NOMO-1 treated with DMSO at 0.1 percent for 48 hours (cell line): ENCODE data around the gene ARSA.
"Not testable (repeated sequence)": the region's sequence is repeated elsewhere in the genome, so short reads cannot be mapped to it uniquely, and the experiment has no call there.

Experiments used
- DNase-seq: peaks from one replicate; lab custom pipeline; 2025; ENCODE audit not compliant: unreplicated experiment; lab: John Stamatoyannopoulos, UW

ARSA gene

DNA sequence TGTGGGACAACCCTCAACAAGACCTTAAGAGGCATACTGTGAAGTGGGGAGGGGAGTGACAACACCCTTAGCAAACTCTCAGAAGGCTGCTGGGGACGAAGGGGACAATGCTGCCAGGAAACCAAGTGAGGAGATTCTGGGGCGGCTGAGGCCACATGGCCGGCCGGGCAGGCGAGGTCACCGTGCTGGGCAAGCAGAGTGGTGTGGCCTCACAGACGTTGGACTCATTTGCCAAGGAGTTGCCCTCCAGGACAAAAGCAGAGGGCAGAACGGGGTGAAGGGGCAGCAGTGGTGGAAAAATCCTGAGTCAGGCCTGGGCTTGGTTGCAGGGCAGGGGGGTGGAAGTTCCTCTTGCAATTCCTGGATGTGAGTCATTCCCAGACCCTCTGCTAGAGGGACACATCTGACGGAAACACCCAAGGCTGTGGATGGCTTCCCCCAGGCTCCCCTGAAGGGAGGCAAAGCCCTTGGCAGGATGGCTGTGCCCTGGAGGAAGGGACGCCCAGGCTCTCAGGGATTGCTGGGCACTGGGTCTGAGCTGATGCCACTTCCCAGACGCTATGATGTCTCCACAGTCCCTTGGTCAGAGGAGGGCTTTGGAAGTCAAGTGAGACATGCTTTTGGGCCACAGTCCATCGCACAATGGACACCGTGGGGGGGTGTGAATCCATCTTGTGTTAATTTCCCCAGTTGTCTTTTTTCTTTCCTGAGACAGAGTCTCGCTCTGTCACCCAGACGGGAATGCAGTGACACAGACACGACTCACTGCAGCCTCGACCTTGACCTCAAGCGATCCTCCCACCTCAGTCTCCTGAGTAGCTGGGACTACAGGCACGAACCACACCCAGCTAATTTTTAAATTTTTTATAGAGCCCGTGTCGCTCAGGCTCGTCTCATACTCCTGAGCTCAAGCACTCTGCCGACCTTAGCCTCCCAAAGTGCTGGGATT is 28.4 kb upstream of the ARSA start:
- no peak for DNase-seq

GRCh38 chr22:50654664-50655063 is 26.7 kb upstream of the ARSA start:
- DNase-seq: not testable (repeated sequence)

DNA sequence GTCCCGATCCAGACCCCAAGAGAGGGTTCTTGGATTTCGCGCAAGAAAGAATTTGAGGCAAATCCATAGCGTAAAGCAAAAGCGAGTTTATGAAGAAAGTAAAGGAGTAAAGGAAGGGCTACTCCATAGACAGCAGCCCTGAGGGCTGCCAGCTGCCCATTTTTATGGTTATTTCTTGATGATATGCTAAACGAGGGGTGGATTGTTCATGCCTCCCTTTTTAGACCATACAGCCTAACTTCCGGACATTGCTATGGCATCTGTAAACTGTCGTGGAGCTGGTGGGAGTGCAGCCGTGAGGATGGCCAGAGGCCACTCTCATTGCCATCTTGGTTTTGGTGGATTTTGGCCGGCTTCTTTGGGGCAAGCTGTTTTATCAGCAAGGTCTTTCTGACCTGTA is 25.3 kb upstream of the ARSA start:
- no peak for DNase-seq

- DNase-seq: not testable (repeated sequence)
Observed at GRCh38 chr22:50643821-50644101, 15.8 kb upstream of the ARSA start.

GRCh38 chr22:50643021-50643820 is 15.3 kb upstream of the ARSA start:
- DNase-seq: not testable (repeated sequence)

DNA sequence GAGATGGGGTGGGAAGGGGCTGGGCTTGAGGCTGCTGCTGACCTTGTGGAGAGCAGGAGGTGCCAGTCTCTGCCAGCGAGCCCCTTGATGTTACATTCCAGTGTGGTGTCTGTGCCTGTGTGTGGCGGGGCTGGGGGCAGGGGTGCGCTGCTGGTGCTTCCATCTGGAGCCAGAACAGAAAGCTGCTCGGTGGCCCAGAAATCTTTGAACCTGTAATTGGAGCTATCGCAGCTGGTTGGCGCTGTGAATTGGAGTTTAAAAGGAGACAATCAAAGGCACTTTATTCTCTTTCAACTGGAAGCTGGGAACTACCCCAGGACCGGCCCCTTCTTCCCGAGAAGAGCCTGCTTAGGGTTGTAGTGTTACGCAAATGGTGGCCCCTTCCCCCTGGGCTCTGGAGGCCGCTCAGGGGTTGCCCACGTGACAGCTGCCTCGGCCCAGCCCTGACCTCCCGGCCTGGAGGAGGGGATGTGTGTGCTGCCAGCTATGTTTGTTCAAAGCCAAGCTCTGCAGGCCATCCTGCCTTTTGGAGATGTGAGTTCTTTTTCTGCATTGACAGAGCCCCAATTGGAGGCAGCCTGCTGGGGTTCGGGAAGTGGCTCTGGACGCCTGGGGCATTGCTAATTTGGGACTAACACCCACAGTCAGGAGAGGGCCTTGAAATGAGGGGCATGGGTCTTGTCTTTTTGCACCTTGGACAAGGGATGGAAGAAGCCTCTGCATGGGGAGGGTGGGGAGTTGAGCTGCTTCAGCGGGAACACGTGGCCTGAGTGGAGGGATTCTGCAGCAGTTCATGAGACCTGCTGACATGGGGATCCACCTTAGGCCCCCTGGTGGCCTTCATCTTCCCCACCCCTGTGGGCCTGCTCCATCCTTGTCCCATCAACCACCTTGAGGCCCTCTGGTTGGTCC is 14.0 kb upstream of the ARSA start:
- no peak for DNase-seq

DNA sequence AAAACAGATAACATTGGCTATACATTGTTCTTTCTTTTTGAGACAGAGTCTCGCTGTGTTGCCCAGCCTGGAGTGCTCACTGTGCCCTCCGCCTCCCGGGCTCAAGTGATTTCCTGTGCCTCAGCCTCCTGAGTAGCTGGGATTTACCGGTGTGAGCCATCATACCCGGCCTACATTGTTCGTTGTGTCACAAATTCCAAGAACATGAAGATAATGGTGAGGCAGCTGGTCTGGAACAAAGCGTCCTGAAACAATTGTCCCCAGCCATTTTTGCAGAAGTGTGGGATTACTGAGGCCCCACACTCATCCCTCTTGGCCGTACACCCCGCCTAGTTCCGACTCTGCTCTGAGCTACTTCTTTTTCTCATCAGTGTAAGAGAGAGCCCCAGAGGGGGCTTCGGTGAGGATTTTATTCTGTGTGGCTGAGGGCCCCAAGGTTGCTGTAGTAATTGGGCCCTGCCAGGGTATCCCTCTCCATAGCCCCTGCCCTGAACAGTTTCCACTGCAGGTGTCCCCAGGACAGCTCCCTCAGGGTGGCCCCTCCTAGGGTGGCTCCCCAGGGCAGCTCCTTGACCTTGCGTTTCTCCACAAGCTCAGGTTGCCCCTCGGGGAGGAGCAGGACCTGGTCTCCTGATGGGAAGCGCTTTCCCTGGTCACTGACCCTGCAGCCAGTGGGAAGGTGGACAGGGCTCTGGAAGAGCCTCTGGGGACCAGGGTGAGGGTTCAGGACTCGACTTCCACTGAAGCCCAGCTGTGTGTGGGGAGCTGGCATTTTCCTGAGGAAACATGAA is 13.1 kb upstream of the ARSA start:
- no peak for DNase-seq

GRCh38 chr22:50640296-50640695 is 12.3 kb upstream of the ARSA start:
- DNase-seq: not testable (repeated sequence)

DNA sequence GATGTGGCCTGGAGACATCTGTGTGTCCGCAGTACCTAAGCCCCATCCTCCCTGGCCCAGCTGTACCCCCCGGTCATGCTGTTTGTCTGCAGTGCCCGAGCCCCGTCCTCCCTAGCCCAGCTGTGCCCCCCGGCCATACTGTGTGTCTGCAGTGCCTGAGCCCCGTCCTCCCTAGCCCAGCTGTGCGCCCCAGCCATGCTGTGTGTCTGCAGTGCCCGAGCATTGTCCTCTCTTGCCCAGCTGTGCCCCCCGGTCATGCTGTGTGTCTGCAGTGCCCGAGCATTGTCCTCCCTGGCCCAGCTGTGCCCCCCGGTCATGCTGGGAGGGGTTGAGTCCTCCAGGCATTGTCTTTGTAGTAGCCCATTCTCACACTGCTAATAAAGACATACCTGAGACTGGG is 7.6 kb upstream of the ARSA start:
- no peak for DNase-seq

GRCh38 chr22:50633771-50634170 is 5.8 kb upstream of the ARSA start:
- no peak for DNase-seq

DNA sequence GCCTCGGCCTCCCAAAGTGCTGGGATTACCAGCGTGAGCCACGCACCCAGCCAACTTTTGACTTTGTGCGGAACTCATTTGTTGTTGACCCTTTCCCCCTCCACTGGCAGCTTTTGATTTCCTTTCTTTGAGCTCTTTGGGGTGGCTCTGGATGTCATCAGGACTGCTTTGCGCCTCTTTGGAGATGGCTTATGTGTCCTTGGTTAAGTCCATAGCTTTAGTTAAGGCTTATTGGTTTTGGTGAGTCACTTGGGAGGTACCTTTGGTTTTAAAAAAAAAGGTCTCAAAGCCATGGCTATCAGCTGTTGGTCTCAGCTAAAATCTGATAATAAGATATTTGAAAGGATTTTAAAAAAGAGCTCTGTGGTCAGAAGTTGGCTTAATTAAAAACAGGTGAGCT is 5.1 kb upstream of the ARSA start:
- no peak for DNase-seq

- DNase-seq: no peak
Observed at GRCh38 chr22:50630376-50630775, 2.4 kb upstream of the ARSA start.

DNA sequence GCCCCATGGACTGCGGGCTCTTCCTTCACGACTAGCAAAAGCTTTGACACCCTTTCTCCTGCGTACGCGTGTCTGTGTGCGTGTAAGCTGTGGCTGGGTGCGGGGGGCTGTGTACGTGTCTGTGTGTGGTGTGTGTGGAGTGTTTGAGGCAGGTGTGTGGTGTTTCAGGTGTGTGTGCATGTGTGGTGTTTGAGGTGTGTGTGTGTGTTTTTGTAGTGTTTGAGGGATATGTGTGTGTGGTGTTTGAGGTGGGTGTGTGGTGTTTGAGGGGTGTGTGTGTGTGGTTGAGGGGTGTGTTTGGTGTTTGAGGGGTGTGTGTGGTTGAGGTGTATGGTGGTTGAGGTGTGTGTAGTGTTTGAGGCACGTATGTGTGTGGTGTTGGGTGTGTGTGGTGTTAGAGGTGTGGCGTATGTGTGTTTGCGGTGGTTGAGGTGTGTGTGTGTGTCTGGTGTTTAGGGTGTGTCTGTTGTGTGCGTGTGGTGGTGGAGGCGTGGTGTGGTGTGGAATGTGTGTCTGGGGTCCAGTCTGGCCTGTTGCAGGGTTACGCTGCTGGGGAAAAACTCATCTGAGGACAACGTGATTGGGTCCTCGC is 687 bp upstream of the ARSA start:
- DNase-seq: no peak

DNA sequence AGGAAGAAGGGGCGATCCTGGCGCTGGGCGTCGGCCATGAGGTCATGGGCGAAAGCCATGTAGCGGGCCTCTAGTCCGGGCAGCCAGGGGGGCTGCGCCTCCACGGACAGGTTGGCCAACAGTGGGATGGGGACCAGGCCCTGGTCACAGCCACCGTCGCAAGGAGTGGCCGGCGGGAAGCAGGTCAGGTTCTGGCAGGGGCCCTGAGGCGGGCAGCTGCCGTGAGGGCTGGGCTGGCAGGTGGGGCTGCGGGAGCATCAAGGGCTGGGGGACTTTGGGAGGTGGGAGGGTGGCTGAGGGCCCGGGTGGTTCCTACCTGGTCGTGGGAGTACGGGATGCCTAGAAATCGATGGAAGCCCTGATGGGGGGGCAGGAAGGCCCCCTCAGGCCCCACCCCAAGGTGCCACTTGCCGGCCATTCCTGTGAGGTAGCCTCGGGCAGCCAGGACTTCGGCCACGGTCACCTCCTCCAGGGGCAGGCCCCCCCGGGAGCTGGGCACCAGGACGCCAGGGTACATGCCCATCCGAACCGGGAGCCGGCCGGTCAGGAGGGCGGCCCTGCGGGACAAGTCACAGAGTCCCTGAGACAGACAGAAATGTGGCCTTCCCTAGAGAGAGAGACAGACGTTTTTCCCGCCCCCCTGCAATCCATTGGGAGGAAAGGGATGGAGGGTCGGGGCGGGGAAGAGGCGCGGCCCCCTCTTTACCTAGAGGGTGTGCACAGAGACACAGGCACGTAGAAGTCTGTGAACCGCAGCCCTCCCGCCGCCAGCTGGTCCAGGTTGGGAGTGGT is 906 bp downstream of the ARSA start:
- DNase-seq: no peak

GRCh38 chr22:50626314-50626849 is 1.6 kb downstream of the ARSA start:
- no peak for DNase-seq

DNA sequence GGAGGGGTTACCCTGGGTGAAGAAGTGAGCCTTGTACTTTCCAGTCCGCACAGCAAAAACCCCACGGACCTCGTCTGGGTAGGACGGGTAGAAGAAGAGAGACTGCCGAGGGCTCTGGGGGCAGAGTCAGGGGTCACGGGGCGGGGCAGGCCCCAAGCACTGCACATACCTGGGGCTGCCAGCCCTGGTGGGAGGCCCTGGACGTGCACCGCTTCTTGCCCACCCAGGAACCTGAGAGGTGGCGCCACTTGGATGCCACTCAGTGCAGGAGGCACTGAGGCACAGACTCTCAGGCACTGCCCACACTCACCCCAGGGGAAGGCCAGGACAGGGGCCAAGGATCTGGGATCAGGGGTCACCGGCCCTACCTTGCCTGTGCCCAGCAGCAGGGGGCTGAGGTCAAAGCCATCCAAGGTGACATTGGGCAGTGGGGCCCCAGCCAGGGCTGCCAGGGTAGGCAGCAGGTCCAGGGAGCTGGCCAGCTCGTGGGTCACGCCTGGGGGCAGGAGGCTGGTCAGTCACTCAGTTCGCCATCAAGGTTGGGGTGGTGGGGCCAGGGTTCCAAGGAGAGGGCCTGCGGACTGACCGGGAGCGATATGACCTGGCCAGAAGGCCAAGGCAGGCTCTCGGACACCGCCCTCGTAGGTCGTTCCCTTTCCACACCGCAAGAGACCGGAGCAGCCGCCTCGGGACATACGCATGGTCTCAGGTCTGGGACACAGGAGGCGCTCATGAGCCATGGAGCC is 2.2 kb downstream of the ARSA start:
- no peak for DNase-seq

GRCh38 chr22:50625131-50625567 is 2.8 kb downstream of the ARSA start:
- DNase-seq: no peak
